CD4-positive, alpha-beta T cell treated with Interleukin-6 for 4 hours (primary cell): Measurements from ENCODE around the gene KIR2DL1.
"Not testable (repeated sequence)": the region's sequence is repeated elsewhere in the genome, so short reads cannot be mapped to it uniquely, and the experiment has no call there.

Experiments used
- DNase-seq: peaks from one replicate; pipeline ENCODE4 v3.0.0-alpha.2; 2020; ENCODE audit warnings: mixed read lengths

The KIR2DL1 gene

GRCh38 chr19:54824416-54824815, 54.8 kb downstream of the KIR2DL1 start:
- DNase-seq, result not testable (repeated sequence)

GRCh38 chr19:54825326-54825725, 55.7 kb downstream of the KIR2DL1 start:
- DNase-seq, result not testable (repeated sequence)

DNA sequence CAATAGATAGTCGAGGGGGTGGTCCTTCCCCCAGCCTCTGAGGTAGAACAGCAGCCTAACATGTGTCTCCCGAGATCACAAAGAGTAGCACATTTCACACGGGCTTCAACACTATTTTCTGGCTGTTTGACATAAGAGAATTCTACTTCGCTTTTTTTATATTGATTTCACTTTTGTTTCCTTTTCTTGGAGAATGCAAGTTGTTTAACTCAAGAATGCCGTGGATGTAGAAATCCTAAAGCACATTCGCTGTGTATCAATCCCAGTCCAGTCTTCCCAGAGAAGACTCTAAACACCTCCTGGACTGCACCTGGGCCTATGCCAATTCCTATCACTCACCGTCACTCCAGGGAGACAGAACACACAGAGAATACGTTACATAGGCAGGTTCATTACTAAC, 58.5 kb downstream of the KIR2DL1 start:
- not testable (repeated sequence) for DNase-seq

GRCh38 chr19:54832496-54832895, 62.9 kb downstream of the KIR2DL1 start, which contains the start of gene KIR2DS4:
Gene KIR2DS4, plus strand, starts transcription at chr19:54832676.
- not testable (repeated sequence) for DNase-seq
